Measurements from ENCODE around the gene RRP1B. TPM values are rescaled to one million over a fixed set of nuclear protein-coding genes. Genes with fewer than 3 reads are reported as not detected.

Gene RRP1B
- total RNA-seq, 2 donors from 2014 or later = 17.6 to 31.5 TPM

- no peak for DNase-seq (ENCODE audit: low spot score)
- Histone ChIP-seq H3K27me3 (replicated peaks; ENCODE audit: insufficient read depth) (no peaks in the 10 kb centered on the region), H3K4me1 (ENCODE audit: control insufficient read depth in 1 of 2, low read depth in 2 of 2) (no peaks in the 10 kb centered on the region), H3K36me3 (no peaks in the 10 kb centered on the region), H3K27ac (no peak overlapping the region), H3K4me3 (no peak overlapping the region), H3K9me3 (peaks cover 6% of the 10 kb centered on the region)
- no peak for TF ChIP-seq CTCF (IDR thresholded peaks at IDR 0.05)
- ATAC-seq (ENCODE audit: insufficient number of reproducible peaks, low FRiP score, low read depth) = no peak
These were observed 35.0 kb upstream of the RRP1B start for GRCh38 chr21:43624339-43624738.

GRCh38 chr21:43626390-43626789, 33.0 kb upstream of the RRP1B start:
- Histone ChIP-seq H3K36me3 (no peaks in the 10 kb centered on the region), H3K4me1 (ENCODE audit: control insufficient read depth in 1 of 2, low read depth in 2 of 2) (no peaks in the 10 kb centered on the region), H3K9me3 (no peaks in the 10 kb centered on the region), H3K4me3 (no peak overlapping the region), H3K27ac (no peak overlapping the region), H3K27me3 (replicated peaks; ENCODE audit: insufficient read depth) (no peaks in the 10 kb centered on the region)
- no peak for TF ChIP-seq CTCF (IDR thresholded peaks at IDR 0.05)
- ATAC-seq (ENCODE audit: insufficient number of reproducible peaks, low FRiP score, low read depth) (no peak), DNase-seq (ENCODE audit: low spot score) (no peak)

GRCh38 chr21:43627527-43627926, 31.8 kb upstream of the RRP1B start:
- DNase-seq (ENCODE audit: low spot score) (no peak), ATAC-seq (ENCODE audit: insufficient number of reproducible peaks, low FRiP score, low read depth) (no peak)
- no peak for TF ChIP-seq CTCF (IDR thresholded peaks at IDR 0.05)
- Histone ChIP-seq H3K4me3 (no peak overlapping the region), H3K27ac (no peak overlapping the region), H3K27me3 (replicated peaks; ENCODE audit: insufficient read depth) (no peaks in the 10 kb centered on the region), H3K36me3 (no peaks in the 10 kb centered on the region), H3K9me3 (no peaks in the 10 kb centered on the region), H3K4me1 (ENCODE audit: control insufficient read depth in 1 of 2, low read depth in 2 of 2) (no peaks in the 10 kb centered on the region)

- no peaks in the 10 kb centered on the region for H3K4me1 ChIP-seq (ENCODE audit: control insufficient read depth in 1 of 2, low read depth in 2 of 2)
- DNase-seq (ENCODE audit: low spot score) (no peak), ATAC-seq (ENCODE audit: insufficient number of reproducible peaks, low FRiP score, low read depth) (no peak)
- no peaks in the 10 kb centered on the region for H3K27me3 ChIP-seq (replicated peaks; ENCODE audit: insufficient read depth)
- no peak overlapping the region for H3K27ac ChIP-seq
- no peak overlapping the region for H3K4me3 ChIP-seq
- H3K36me3 ChIP-seq = no peaks in the 10 kb centered on the region
- H3K9me3 ChIP-seq = no peaks in the 10 kb centered on the region
- no peak for TF ChIP-seq CTCF (IDR thresholded peaks at IDR 0.05)
These were observed 27.8 kb upstream of the RRP1B start for GRCh38 chr21:43631411-43632107.

GRCh38 chr21:43632373-43632905, 26.9 kb upstream of the RRP1B start:
- no peak for TF ChIP-seq CTCF (IDR thresholded peaks at IDR 0.05)
- no peak for DNase-seq (ENCODE audit: low spot score)
- H3K9me3 ChIP-seq = no peaks in the 10 kb centered on the region
- no peaks in the 10 kb centered on the region for H3K4me1 ChIP-seq (ENCODE audit: control insufficient read depth in 1 of 2, low read depth in 2 of 2)
- H3K27me3 ChIP-seq (replicated peaks; ENCODE audit: insufficient read depth) = no peaks in the 10 kb centered on the region
- H3K4me3 ChIP-seq = no peak overlapping the region
- no peaks in the 10 kb centered on the region for H3K36me3 ChIP-seq
- no peak for ATAC-seq (ENCODE audit: insufficient number of reproducible peaks, low FRiP score, low read depth)
- H3K27ac ChIP-seq = no peak overlapping the region

Data from thoracic aorta (tissue), 2 donors.